ENCODE measurements around the gene RUFY4. TPM values are rescaled to one million over a fixed set of nuclear protein-coding genes. Genes with fewer than 3 reads are reported as not detected.

The RUFY4 gene
- total RNA-seq, 1 donor from 2014 or later, result not detected

- Histone ChIP-seq H3K27me3 (ENCODE audit: control insufficient read depth in 3 of 3, insufficient read depth in 3 of 3, low read length in 3 of 3) (no peaks in the 10 kb centered on the region), H3K4me3 (ENCODE audit: low read length in 3 of 3) (peak overlapping the region in 1 of 3 donors; percentile 35), H3K9me3 (ENCODE audit: control insufficient read depth in 3 of 3, low read length in 3 of 3) (no peaks in the 10 kb centered on the region), H3K27ac (ENCODE audit: low read depth, low read length) (no peak overlapping the region), H3K9ac (ENCODE audit: low read depth in 1 of 3, low read length in 3 of 3) (peak overlapping the region; percentile 23 to 57 (median 45)), H3K36me3 (ENCODE audit: control insufficient read depth in 3 of 3, insufficient read depth in 3 of 3, low read length in 3 of 3) (no peaks in the 10 kb centered on the region), H3K4me1 (ENCODE audit: control insufficient read depth in 3 of 3, insufficient read depth in 3 of 3, low read length in 3 of 3) (peaks cover 75 to 92% (median 88%) of the 10 kb centered on the region in 3 donors)
These were observed 44.7 kb upstream of the RUFY4 start for GRCh38 chr2:218024336-218024735.

- Histone ChIP-seq H3K36me3 (ENCODE audit: control insufficient read depth in 3 of 3, insufficient read depth in 3 of 3, low read length in 3 of 3) (no peaks in the 10 kb centered on the region), H3K27me3 (ENCODE audit: control insufficient read depth in 3 of 3, insufficient read depth in 3 of 3, low read length in 3 of 3) (no peaks in the 10 kb centered on the region), H3K9me3 (ENCODE audit: control insufficient read depth in 3 of 3, low read length in 3 of 3) (no peaks in the 10 kb centered on the region), H3K4me3 (ENCODE audit: low read length in 3 of 3) (no peak overlapping the region), H3K4me1 (ENCODE audit: control insufficient read depth in 3 of 3, insufficient read depth in 3 of 3, low read length in 3 of 3) (peaks cover 74 to 93% (median 89%) of the 10 kb centered on the region in 3 donors), H3K27ac (ENCODE audit: low read depth, low read length) (no peak overlapping the region), H3K9ac (ENCODE audit: low read depth in 1 of 3, low read length in 3 of 3) (peak overlapping the region in 2 of 3 donors; percentile 45 to 57)
These were observed 44.2 kb upstream of the RUFY4 start for GRCh38 chr2:218024871-218025270.

- H3K4me1 ChIP-seq (ENCODE audit: control insufficient read depth in 3 of 3, insufficient read depth in 3 of 3, low read length in 3 of 3), result peaks cover 65 to 84% (median 82%) of the 10 kb centered on the region in 3 donors
- H3K27me3 ChIP-seq (ENCODE audit: control insufficient read depth in 3 of 3, insufficient read depth in 3 of 3, low read length in 3 of 3), result no peaks in the 10 kb centered on the region
- peak overlapping the region in 1 of 3 donors; percentile 41 for H3K9ac ChIP-seq (ENCODE audit: low read depth in 1 of 3, low read length in 3 of 3)
- no peaks in the 10 kb centered on the region for H3K36me3 ChIP-seq (ENCODE audit: control insufficient read depth in 3 of 3, insufficient read depth in 3 of 3, low read length in 3 of 3)
- peak overlapping the region in 1 of 3 donors; percentile 22 for H3K4me3 ChIP-seq (ENCODE audit: low read length in 3 of 3)
- H3K9me3 ChIP-seq (ENCODE audit: control insufficient read depth in 3 of 3, low read length in 3 of 3), result no peaks in the 10 kb centered on the region
- no peak overlapping the region for H3K27ac ChIP-seq (ENCODE audit: low read depth, low read length)
These were observed 42.8 kb upstream of the RUFY4 start for GRCh38 chr2:218026244-218026643.

GRCh38 chr2:218026676-218027425, 42.2 kb upstream of the RUFY4 start:
- H3K27me3 ChIP-seq (ENCODE audit: control insufficient read depth in 3 of 3, insufficient read depth in 3 of 3, low read length in 3 of 3), result no peaks in the 10 kb centered on the region
- peak overlapping the region in 2 of 3 donors; percentile 41 to 48 for H3K9ac ChIP-seq (ENCODE audit: low read depth in 1 of 3, low read length in 3 of 3)
- peaks cover 60 to 78% (median 76%) of the 10 kb centered on the region in 3 donors for H3K4me1 ChIP-seq (ENCODE audit: control insufficient read depth in 3 of 3, insufficient read depth in 3 of 3, low read length in 3 of 3)
- H3K36me3 ChIP-seq (ENCODE audit: control insufficient read depth in 3 of 3, insufficient read depth in 3 of 3, low read length in 3 of 3), result no peaks in the 10 kb centered on the region
- H3K4me3 ChIP-seq (ENCODE audit: low read length in 3 of 3), result peak overlapping the region in 1 of 3 donors; percentile 22
- no peak overlapping the region for H3K27ac ChIP-seq (ENCODE audit: low read depth, low read length)
- no peaks in the 10 kb centered on the region for H3K9me3 ChIP-seq (ENCODE audit: control insufficient read depth in 3 of 3, low read length in 3 of 3)

GRCh38 chr2:218027426-218028188, 41.4 kb upstream of the RUFY4 start:
- no peaks in the 10 kb centered on the region for H3K36me3 ChIP-seq (ENCODE audit: control insufficient read depth in 3 of 3, insufficient read depth in 3 of 3, low read length in 3 of 3)
- no peak overlapping the region for H3K27ac ChIP-seq (ENCODE audit: low read depth, low read length)
- H3K9me3 ChIP-seq (ENCODE audit: control insufficient read depth in 3 of 3, low read length in 3 of 3), result no peaks in the 10 kb centered on the region
- H3K4me3 ChIP-seq (ENCODE audit: low read length in 3 of 3), result no peak overlapping the region
- H3K4me1 ChIP-seq (ENCODE audit: control insufficient read depth in 3 of 3, insufficient read depth in 3 of 3, low read length in 3 of 3), result peaks cover 53 to 74% (median 73%) of the 10 kb centered on the region in 3 donors
- H3K9ac ChIP-seq (ENCODE audit: low read depth in 1 of 3, low read length in 3 of 3), result peak overlapping the region in 1 of 3 donors; percentile 8
- H3K27me3 ChIP-seq (ENCODE audit: control insufficient read depth in 3 of 3, insufficient read depth in 3 of 3, low read length in 3 of 3), result peaks cover 0 to 2% (median 0%) of the 10 kb centered on the region in 3 donors

- Histone ChIP-seq H3K27ac (ENCODE audit: low read depth, low read length) (no peak overlapping the region), H3K36me3 (ENCODE audit: control insufficient read depth in 3 of 3, insufficient read depth in 3 of 3, low read length in 3 of 3) (no peaks in the 10 kb centered on the region), H3K4me3 (ENCODE audit: low read length in 3 of 3) (no peak overlapping the region), H3K9me3 (ENCODE audit: control insufficient read depth in 3 of 3, low read length in 3 of 3) (no peaks in the 10 kb centered on the region), H3K9ac (ENCODE audit: low read depth in 1 of 3, low read length in 3 of 3) (no peak overlapping the region), H3K4me1 (ENCODE audit: control insufficient read depth in 3 of 3, insufficient read depth in 3 of 3, low read length in 3 of 3) (peaks cover 48 to 69% (median 68%) of the 10 kb centered on the region in 3 donors), H3K27me3 (ENCODE audit: control insufficient read depth in 3 of 3, insufficient read depth in 3 of 3, low read length in 3 of 3) (peaks cover 0 to 2% (median 0%) of the 10 kb centered on the region in 3 donors)
These were observed 40.9 kb upstream of the RUFY4 start for GRCh38 chr2:218028189-218028495.

- H3K4me3 ChIP-seq (ENCODE audit: low read length in 3 of 3), result no peak overlapping the region
- H3K9me3 ChIP-seq (ENCODE audit: control insufficient read depth in 3 of 3, low read length in 3 of 3), result no peaks in the 10 kb centered on the region
- H3K36me3 ChIP-seq (ENCODE audit: control insufficient read depth in 3 of 3, insufficient read depth in 3 of 3, low read length in 3 of 3), result no peaks in the 10 kb centered on the region
- peaks cover 42 to 63% (median 63%) of the 10 kb centered on the region in 3 donors for H3K4me1 ChIP-seq (ENCODE audit: control insufficient read depth in 3 of 3, insufficient read depth in 3 of 3, low read length in 3 of 3)
- no peak overlapping the region for H3K27ac ChIP-seq (ENCODE audit: low read depth, low read length)
- peaks cover 0 to 2% (median 0%) of the 10 kb centered on the region in 3 donors for H3K27me3 ChIP-seq (ENCODE audit: control insufficient read depth in 3 of 3, insufficient read depth in 3 of 3, low read length in 3 of 3)
- H3K9ac ChIP-seq (ENCODE audit: low read depth in 1 of 3, low read length in 3 of 3), result peak overlapping the region in 2 of 3 donors; percentile 16 to 30
These were observed 40.3 kb upstream of the RUFY4 start for GRCh38 chr2:218028562-218029348.

- Histone ChIP-seq H3K27ac (ENCODE audit: low read depth, low read length) (no peak overlapping the region), H3K4me3 (ENCODE audit: low read length in 3 of 3) (no peak overlapping the region), H3K36me3 (ENCODE audit: control insufficient read depth in 3 of 3, insufficient read depth in 3 of 3, low read length in 3 of 3) (no peaks in the 10 kb centered on the region), H3K4me1 (ENCODE audit: control insufficient read depth in 3 of 3, insufficient read depth in 3 of 3, low read length in 3 of 3) (peaks cover 40 to 61% (median 60%) of the 10 kb centered on the region in 3 donors), H3K9ac (ENCODE audit: low read depth in 1 of 3, low read length in 3 of 3) (peak overlapping the region in 1 of 3 donors; percentile 25), H3K27me3 (ENCODE audit: control insufficient read depth in 3 of 3, insufficient read depth in 3 of 3, low read length in 3 of 3) (peaks cover 0 to 4% (median 2%) of the 10 kb centered on the region in 3 donors), H3K9me3 (ENCODE audit: control insufficient read depth in 3 of 3, low read length in 3 of 3) (no peaks in the 10 kb centered on the region)
These were observed 39.4 kb upstream of the RUFY4 start for GRCh38 chr2:218029366-218030360.
